GM12891 (cell line): ENCODE results near the gene ZNF578.
"Not testable (repeated sequence)": the region's sequence is repeated elsewhere in the genome, so short reads cannot be mapped to it uniquely, and the experiment has no call there.

Source experiments
- DNase-seq: peaks from one replicate; pipeline ENCODE4 v3.0.0; 2011; ENCODE audit warnings: low spot score; ENCODE audit not compliant: insufficient read length
- FAIRE-seq: peaks from 2 replicates; lab custom pipeline; 2011; peaks lifted over from hg19 to GRCh38; lab: Jason Lieb, UNC
- PAX5 ChIP-seq: IDR thresholded peaks from 2 replicates; pipeline ENCODE4 v1.6.1; 2011; ENCODE audit warnings: low read length, moderate library complexity, mild to moderate bottlenecking; ENCODE audit not compliant: insufficient read depth, severe bottlenecking
- POLR2A ChIP-seq: IDR thresholded peaks from 2 replicates; pipeline ENCODE4 v1.6.1; 2011; ENCODE audit warnings: low read depth, low read length, control low read depth
- POLR2AphosphoS5 ChIP-seq: IDR thresholded peaks from 2 replicates; pipeline ENCODE4 v1.6.1; 2011; ENCODE audit warnings: low read depth, low read length, control low read depth
- POU2F2 ChIP-seq: IDR thresholded peaks from 2 replicates; pipeline ENCODE4 v1.6.1; 2011; ENCODE audit warnings: low read depth, mild to moderate bottlenecking, control low read depth, low read length, moderate library complexity
- SPI1 ChIP-seq: IDR thresholded peaks from 2 replicates; pipeline ENCODE4 v1.6.1; 2011; ENCODE audit warnings: low read depth, low read length, control low read depth
- TAF1 ChIP-seq: IDR thresholded peaks from 2 replicates; pipeline ENCODE4 v1.6.1; 2011; ENCODE audit warnings: low read depth, low read length, control low read depth

The ZNF578 gene

DNA sequence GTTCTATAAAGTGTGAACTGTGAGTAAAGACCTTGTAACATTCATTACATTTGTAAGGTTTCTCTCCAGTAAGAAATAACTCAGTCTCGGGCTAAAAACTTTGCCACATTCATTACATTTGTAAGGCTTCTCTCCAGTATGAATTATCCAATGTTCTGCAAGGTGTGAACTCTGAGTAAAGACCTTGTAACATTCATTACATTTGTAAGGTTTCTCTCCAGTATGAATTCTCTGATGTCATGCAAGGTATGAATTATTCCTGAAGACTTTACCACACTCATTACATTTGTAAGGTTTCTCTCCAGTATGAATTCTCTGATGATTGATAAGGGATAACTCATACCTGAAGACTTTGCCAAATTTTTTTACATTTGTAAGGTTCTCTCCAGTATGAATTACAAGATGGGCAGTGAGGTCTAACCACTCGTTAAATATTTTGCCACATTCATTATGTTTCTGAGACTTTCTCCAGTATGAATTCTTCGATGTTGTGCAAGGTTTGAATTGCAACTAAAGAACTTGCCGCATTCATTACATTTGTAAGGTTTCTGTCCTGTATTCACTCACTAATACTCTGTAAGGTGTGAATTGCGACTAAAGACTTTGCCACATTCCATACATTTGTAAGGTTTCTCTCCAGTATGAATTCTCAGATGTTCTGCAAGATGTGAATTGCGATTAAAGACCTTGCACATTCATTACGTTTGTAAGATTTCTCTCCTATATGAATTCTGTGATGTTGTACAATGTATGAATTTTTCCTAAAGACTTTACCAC lies 21.2 kb downstream of the ZNF578 start:
- FAIRE-seq = no peak
- TF ChIP-seq TAF1 (no peak), SPI1 (no peak), POU2F2 (no peak), PAX5 (no peak), POLR2A (no peak), POLR2AphosphoS5 (no peak)
- no peak for DNase-seq

DNA sequence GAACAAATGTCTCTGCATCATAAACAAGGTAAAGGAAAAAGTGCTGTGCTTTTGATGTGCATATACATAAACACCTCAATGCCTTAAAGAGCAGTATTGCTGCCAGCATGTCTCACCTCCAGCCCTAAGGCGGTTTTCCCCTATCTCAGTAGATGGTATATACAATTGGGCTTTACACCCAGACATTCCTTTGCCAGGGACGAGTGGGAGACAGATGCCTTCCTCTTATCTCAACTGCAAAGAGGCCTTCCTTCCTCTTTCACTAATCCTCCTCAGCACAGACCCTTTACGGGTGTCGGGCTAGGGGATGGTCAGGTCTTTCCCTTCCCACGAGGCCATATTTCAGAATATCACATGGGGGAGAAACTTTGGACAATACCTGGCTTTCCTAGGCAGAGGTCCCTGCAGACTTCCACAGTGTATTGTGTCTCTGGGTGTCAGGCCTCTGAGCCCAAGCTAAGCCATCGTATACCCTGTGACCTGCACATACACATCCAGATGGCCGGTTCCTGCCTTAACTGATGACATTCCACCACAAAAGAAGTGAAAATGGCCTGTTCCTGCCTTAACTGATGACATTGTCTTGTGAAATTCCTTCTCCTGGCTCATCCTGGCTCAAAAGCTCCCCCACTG lies 30.9 kb downstream of the ZNF578 start:
- FAIRE-seq, DNase-seq: not testable (repeated sequence)

DNA sequence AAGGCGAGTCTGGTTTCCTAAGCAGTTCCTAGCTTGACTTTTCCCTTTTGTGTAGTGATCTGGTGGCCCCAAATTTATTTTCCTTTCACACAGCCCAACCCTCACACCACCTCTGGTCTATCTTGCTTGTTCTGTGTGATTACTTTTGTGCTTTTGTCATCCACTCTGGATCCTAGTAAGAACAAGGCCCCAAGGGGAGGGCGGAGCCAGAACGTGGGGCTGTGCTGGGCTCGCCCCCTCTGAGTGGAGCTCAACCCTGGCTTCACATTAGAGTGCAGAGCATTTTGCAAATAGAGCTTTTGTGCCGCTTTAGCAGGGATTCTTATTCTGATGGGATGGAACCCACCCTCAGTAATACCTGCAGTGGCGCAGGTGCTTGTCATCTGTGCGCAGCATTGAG lies 31.7 kb downstream of the ZNF578 start:
- FAIRE-seq, DNase-seq: not testable (repeated sequence)

DNA sequence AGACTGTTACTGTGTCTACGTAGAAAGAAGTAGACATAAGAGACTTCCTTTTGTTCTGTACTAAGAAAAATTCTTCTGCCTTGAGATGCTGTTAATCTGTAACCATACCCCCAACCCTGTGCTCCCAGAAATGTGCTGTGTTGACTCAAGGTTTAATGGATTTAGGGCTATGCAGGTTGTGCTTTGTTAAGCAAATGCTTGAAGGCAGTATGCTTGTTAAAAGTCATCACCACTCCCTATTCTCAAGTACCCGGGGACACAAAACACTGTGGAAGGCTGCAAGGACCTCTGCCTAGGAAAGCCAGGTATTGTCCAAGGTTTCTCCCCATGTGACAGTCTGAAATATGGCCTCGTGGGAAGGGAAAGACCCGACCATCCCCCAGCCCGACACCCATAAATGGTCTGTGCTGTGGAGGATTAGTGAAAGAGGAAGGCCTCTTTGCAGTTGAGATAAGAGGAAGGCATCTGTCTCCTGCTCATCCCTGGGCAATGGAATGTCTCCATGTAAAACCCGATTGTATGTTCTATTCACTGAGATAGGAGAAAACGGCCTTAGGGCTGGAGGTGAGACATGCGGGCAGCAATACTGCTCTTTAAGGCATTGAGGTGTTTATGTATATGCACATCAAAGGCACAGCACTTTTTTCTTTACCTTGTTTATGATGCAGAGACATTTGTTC lies 32.3 kb downstream of the ZNF578 start:
- not testable (repeated sequence) for FAIRE-seq, DNase-seq

DNA sequence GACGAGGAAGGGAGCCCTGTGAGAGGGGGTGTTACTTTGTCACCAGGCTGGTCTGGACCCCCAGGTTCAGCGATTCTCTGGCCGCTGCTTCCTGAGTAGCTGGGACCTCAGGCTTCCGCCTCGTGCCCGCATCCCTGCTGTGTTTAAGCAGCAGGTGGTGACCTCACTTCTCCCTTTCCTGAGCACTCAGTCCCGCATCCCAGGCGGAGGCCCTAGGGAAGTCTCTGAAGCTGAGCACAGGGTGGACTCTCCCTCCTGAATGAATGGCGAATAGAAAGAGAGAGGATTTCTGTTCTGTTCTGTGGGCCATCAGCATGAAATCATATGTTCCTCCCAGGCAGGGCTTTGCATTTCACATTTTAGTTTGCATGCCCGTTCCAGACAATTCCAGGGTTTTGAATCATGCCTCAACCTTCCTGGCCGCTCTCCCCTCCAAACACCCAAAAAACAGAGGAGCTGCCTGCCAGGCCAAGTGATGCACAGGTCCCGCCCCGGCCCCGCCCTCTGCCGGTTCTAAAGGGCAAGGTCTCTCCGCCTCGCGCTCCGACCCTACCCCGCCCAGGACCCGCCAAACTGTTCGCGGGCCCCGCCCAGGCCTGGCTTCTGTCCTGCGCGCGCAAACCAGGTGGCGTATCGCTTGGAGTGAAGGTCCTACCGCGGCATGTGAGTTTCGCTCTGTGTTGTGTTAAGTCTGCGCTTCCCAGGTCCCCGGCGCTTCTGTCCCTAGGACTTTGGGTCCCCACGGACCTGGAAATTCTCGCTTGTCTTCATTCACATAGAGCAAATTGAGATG lies 39.0 kb downstream of the ZNF578 start:
- no peak for TF ChIP-seq POLR2AphosphoS5
- no peak for TF ChIP-seq SPI1
- TF ChIP-seq POU2F2 = no peak
- TF ChIP-seq PAX5 = no peak
- no peak for TF ChIP-seq TAF1
- TF ChIP-seq POLR2A = no peak
- FAIRE-seq (no peak), DNase-seq (no peak)

DNA sequence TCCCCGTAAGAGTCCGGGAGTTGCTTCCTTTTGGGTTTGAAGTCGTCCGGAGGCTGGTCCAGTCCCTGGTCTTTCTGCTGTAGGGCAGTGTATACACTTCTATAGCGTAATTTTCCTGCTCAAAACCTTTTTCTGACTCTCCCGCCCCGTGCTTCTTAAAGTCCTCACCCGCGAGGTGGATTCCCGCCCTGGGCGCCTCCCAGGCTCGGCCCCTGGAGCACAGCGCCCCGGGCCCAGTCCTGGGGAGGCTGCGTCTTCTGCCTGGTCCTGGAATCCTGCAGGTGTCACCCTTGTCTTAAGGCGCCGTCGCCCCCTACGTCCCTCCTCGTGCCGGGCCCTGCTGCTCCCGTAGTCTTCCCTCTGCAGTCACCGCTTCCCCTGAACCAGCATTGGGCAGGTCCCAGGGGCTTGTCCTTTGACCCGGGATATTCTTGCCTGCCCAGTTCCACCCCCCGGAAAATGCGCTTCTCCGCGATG lies 39.7 kb downstream of the ZNF578 start:
- DNase-seq = no peak
- no peak for TF ChIP-seq TAF1
- TF ChIP-seq PAX5 = no peak
- TF ChIP-seq POU2F2 = no peak
- TF ChIP-seq SPI1 = no peak
- no peak for TF ChIP-seq POLR2A
- TF ChIP-seq POLR2AphosphoS5 = no peak
- FAIRE-seq = no peak

DNA sequence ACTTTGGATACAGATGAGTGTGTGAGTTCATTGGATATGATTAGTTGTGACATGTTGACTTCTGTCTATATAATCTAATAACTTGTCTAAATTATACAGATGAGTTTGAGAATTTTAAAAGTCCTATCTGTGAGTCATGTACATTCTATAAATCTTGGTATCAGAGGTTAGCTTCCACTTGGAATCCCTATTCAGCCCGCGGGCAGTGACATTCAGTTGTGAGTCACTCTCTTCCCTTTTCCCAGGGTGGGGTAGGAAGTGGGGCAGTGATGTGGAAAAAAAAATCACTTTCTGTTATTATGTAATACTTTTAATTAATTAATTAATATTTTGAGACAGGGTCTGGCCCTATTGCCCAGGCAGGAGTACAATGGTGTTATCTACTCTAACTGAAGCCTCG lies 41.2 kb downstream of the ZNF578 start:
- no peak for FAIRE-seq
- TF ChIP-seq POU2F2 (no peak), POLR2A (no peak), SPI1 (no peak), PAX5 (no peak), POLR2AphosphoS5 (no peak), TAF1 (no peak)
- DNase-seq = no peak

DNA sequence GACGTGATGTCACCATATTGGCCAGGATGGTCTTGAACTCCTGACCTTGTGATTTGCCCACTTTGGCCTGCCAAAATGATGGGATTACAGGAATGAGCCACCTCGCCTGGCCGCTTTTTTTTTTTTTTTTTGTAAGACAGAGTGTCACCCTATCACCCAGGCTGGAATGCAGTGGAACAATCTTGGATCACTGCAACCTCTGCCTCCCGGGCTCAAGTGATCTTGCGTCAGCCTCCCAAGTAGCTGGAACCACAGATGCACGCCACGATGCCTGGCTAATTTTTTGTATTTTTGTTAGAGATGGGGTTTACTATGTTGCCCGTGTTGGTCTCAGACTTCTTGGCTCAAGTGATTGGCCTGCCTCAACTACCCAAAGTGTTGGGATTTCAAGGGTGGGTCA lies 45.2 kb downstream of the ZNF578 start:
- FAIRE-seq (no peak), DNase-seq (no peak)
- no peak for TF ChIP-seq SPI1
- no peak for TF ChIP-seq POLR2AphosphoS5
- no peak for TF ChIP-seq POLR2A
- TF ChIP-seq POU2F2 = no peak

DNA sequence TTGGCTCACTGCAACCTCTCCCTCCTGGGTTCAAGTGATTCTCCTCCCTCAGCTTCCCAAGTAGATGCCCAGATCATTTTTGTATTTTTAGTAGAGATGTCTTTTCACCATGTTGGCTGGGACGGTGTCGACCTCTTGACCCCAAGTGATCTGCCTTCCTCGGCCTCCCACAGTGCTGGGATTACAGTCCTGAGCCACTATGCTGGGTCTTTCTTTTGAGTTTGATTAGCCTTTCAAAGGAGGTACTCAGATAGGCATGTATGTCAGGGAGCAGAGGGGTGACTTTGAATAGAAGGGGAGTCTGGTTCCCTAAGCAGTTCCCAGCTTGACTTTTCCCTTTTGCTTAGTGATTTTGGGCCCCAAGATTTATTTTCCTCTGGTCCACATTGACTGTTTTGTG lies 47.1 kb downstream of the ZNF578 start:
- not testable (repeated sequence) for FAIRE-seq, DNase-seq

DNA sequence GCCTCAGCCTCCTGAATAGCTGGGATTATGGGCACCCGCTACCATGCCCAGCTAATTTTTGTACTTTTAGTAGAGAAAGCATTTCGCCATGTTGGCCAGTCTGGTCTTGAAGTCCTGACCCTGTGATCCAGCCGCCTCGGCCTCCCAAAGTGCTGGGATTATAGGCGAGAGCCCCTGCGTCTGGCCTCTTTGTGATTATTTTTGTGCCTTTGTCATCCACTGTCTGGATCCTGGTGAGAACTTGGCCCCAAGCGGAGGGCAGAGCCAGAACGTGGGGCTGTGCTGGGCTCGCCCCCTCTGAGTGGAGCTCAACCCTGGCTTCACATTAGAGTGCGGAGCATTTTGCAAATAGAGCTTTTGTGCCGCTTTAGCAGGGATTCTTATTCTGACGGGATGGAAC lies 47.6 kb downstream of the ZNF578 start:
- DNase-seq, FAIRE-seq: not testable (repeated sequence)
